Testis (tissue), 2 donors: Measurements from ENCODE around the gene SULT2B1.

Experiments
- CTCF ChIP-seq, 3 experiments: fragments of 450-650 bp in 2 of 3; fragments of 200-600 bp in 1 of 3; sonication (generic) in 1 of 3; IDR thresholded peaks; one replicate each; pipeline ENCODE4 v1.5.1; 2016 to 2019; ENCODE audit warnings: antibody characterized with exemption in 3 of 3, mild to moderate bottlenecking in 2 of 3, moderate library complexity in 1 of 3
- POLR2A ChIP-seq: fragments of 450-650 bp; IDR thresholded peaks from one replicate; pipeline ENCODE4 v1.6.1; 2017; ENCODE audit warnings: antibody characterized with exemption, mild to moderate bottlenecking, moderate library complexity

- no peak for TF ChIP-seq CTCF (IDR thresholded peaks at IDR 0.05)
- no peak for TF ChIP-seq POLR2A
These were observed 48.9 kb downstream of the SULT2B1 start for GRCh38 chr19:48600679-48601417.
